OCI-LY3 (cell line): ENCODE data around the gene HDAC3.

Experiments
- H2AFZ ChIP-seq: fragments of 200-600, 300-600 bp; shearing (Covaris generic); 2 replicates; pipeline ENCODE4 v1.6.0; 2014; ENCODE audit warnings: antibody characterized with exemption, low read depth, low read length
- H3K27ac ChIP-seq: fragments of 200-600, 300-600 bp; sonication (generic); 2 replicates; pipeline ENCODE4 v1.5.1; 2014; ENCODE audit warnings: mild to moderate bottlenecking, low read length, moderate library complexity, mixed read lengths
- H3K27me3 ChIP-seq: fragments of 200-600, 300-600 bp; sonication (generic); 2 replicates; pipeline ENCODE4 v1.6.1; 2014; ENCODE audit warnings: low read depth, low read length, mixed read lengths
- H3K36me3 ChIP-seq: fragments of 200-600, 300-600 bp; sonication (generic); replicated peaks from 2 replicates; pipeline ENCODE3; 2014; ENCODE audit warnings: low read depth, low read length, mixed read lengths
- H3K4me1 ChIP-seq: fragments of 300-600, 200-600 bp; sonication (generic); 2 replicates; pipeline ENCODE4 v1.6.1; 2014; ENCODE audit warnings: low read length, mixed read lengths
- H3K4me2 ChIP-seq: fragments of 200-600, 300-600 bp; sonication (generic); 2 replicates; pipeline ENCODE4 v1.6.1; 2014; ENCODE audit warnings: low read length, mixed read lengths
- H3K4me3 ChIP-seq: fragments of 300-600, 200-600 bp; sonication (generic); 2 replicates; pipeline ENCODE4 v1.5.1; 2014; ENCODE audit warnings: antibody characterized with exemption, mild to moderate bottlenecking, low read length, moderate library complexity
- H3K79me2 ChIP-seq: fragments of 300-600, 200-600 bp; shearing (Covaris generic); 2 replicates; pipeline ENCODE4 v1.6.1; 2014; ENCODE audit warnings: mild to moderate bottlenecking, low read length, mixed read lengths
- H3K9ac ChIP-seq: fragments of 300-600, 200-600 bp; shearing (Covaris generic); 2 replicates; pipeline ENCODE4 v1.6.0; 2014; ENCODE audit warnings: mild to moderate bottlenecking, low read length, moderate library complexity
- H3K9me3 ChIP-seq: fragments of 200-600, 300-600 bp; shearing (Covaris generic); 2 replicates; pipeline ENCODE4 v1.6.1; 2014; ENCODE audit warnings: low read length, mixed read lengths; ENCODE audit not compliant: insufficient read depth
- H4K20me1 ChIP-seq: fragments of 200-600, 300-600 bp; sonication (generic); 2 replicates; pipeline ENCODE4 v1.6.1; 2016; ENCODE audit warnings: low read length, mixed read lengths; ENCODE audit not compliant: insufficient read depth
- EZH2phosphoT487 ChIP-seq: fragments of 200-600 bp; shearing (Covaris generic); IDR thresholded peaks from 2 replicates; pipeline ENCODE4 v1.6.1; 2018; ENCODE audit warnings: antibody characterized with exemption, mixed run types, low read depth
- TF ChIP-seq, protein P1 (sequence below): fragments of 200-600, 300-600 bp; sonication (generic); IDR thresholded peaks from 2 replicates; pipeline ENCODE4 v1.5.1; 2014; ENCODE audit warnings: antibody characterized with exemption, low read length, low read depth

Gene HDAC3

GRCh38 chr5:141669520-141669919 lies 32.9 kb upstream of the HDAC3 start:
- H3K36me3 ChIP-seq: no peaks in the 10 kb centered on the region
- H3K4me2 ChIP-seq: no peak overlapping the region
- H2AFZ ChIP-seq: no peak overlapping the region
- H3K9me3 ChIP-seq: no peaks in the 10 kb centered on the region
- TF ChIP-seq EZH2phosphoT487: no peak
- TF ChIP-seq, protein P1, sequence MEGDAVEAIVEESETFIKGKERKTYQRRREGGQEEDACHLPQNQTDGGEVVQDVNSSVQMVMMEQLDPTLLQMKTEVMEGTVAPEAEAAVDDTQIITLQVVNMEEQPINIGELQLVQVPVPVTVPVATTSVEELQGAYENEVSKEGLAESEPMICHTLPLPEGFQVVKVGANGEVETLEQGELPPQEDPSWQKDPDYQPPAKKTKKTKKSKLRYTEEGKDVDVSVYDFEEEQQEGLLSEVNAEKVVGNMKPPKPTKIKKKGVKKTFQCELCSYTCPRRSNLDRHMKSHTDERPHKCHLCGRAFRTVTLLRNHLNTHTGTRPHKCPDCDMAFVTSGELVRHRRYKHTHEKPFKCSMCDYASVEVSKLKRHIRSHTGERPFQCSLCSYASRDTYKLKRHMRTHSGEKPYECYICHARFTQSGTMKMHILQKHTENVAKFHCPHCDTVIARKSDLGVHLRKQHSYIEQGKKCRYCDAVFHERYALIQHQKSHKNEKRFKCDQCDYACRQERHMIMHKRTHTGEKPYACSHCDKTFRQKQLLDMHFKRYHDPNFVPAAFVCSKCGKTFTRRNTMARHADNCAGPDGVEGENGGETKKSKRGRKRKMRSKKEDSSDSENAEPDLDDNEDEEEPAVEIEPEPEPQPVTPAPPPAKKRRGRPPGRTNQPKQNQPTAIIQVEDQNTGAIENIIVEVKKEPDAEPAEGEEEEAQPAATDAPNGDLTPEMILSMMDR: peak; percentile 17; the same call in 1 of the 2 replicates
- no peaks in the 10 kb centered on the region for H3K79me2 ChIP-seq
- H4K20me1 ChIP-seq: no peaks in the 10 kb centered on the region
- H3K4me3 ChIP-seq: no peak overlapping the region
- peaks cover 4% of the 10 kb centered on the region; the same call in 1 of the 2 replicates for H3K4me1 ChIP-seq
- H3K27ac ChIP-seq: no peak overlapping the region
- no peaks in the 10 kb centered on the region for H3K27me3 ChIP-seq
- no peak overlapping the region for H3K9ac ChIP-seq

DNA sequence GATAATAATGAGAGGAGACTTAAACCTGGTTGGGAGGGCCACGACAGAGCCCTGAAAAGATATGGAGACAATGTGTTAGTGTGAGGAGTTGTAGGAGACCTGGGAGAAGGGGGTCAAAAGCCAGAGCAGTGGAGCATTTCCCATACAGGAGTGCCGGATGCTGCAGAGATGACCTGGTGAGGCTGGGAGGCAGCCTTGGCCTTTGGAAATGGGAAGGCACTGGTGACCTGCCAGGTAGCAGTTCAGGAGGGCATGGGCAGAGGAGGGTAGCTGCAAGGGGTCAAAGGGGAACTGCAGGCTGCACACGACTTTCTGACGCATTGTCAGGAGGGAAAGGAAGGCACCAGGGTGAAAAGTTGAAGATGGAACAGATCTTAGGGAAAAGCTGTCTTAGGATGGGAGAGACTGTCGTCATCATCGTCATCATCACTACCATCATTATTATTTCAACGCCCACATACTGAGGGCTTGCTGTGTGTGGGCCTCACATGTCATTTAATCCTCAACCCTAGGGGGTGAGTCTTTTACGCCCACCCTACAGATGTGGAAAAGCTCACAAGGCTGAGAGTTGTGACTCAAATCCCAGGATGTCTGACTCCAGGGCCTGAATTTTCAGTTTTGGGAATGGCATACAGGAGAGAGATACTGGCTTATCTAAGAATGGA lies 32.1 kb upstream of the HDAC3 start:
- Histone ChIP-seq H3K4me3 (no peak overlapping the region), H3K79me2 (no peaks in the 10 kb centered on the region), H2AFZ (no peak overlapping the region), H3K4me1 (peaks cover 4% of the 10 kb centered on the region; the same call in 1 of the 2 replicates), H3K27me3 (no peaks in the 10 kb centered on the region), H3K9me3 (no peaks in the 10 kb centered on the region), H3K9ac (no peak overlapping the region), H3K4me2 (no peak overlapping the region), H3K36me3 (no peaks in the 10 kb centered on the region), H4K20me1 (no peaks in the 10 kb centered on the region), H3K27ac (no peak overlapping the region)
- TF ChIP-seq, protein P1: no peak
- TF ChIP-seq EZH2phosphoT487: no peak

GRCh38 chr5:141665995-141666940 lies 29.6 kb upstream of the HDAC3 start:
- H3K27me3 ChIP-seq: no peaks in the 10 kb centered on the region
- TF ChIP-seq, protein P1: no peak
- no peak for TF ChIP-seq EZH2phosphoT487
- no peak overlapping the region for H3K4me2 ChIP-seq
- H3K27ac ChIP-seq: no peak overlapping the region
- no peak overlapping the region for H3K9ac ChIP-seq
- H3K36me3 ChIP-seq: no peaks in the 10 kb centered on the region
- no peaks in the 10 kb centered on the region for H4K20me1 ChIP-seq
- H3K9me3 ChIP-seq: no peaks in the 10 kb centered on the region
- peaks cover 4% of the 10 kb centered on the region; the same call in 1 of the 2 replicates for H3K4me1 ChIP-seq
- no peak overlapping the region for H2AFZ ChIP-seq
- no peaks in the 10 kb centered on the region for H3K79me2 ChIP-seq
- no peak overlapping the region for H3K4me3 ChIP-seq
